GM21360 (cell line): ENCODE data around the gene THRB.

Source experiments
- ATAC-seq: cut with Tn5 transposase; IDR thresholded peaks from one replicate; pipeline ENCODE4 v1.9.1; 2021; ENCODE audit warnings: mild to moderate bottlenecking, moderate library complexity; ENCODE audit not compliant: unreplicated experiment

The THRB gene

GRCh38 chr3:24272875-24273274 is 221.8 kb downstream of the THRB start:
- no peak for ATAC-seq

- no peak for ATAC-seq
Observed at GRCh38 chr3:24272408-24272807, 222.2 kb downstream of the THRB start.

GRCh38 chr3:24271228-24271627 is 223.4 kb downstream of the THRB start:
- ATAC-seq, result no peak

DNA sequence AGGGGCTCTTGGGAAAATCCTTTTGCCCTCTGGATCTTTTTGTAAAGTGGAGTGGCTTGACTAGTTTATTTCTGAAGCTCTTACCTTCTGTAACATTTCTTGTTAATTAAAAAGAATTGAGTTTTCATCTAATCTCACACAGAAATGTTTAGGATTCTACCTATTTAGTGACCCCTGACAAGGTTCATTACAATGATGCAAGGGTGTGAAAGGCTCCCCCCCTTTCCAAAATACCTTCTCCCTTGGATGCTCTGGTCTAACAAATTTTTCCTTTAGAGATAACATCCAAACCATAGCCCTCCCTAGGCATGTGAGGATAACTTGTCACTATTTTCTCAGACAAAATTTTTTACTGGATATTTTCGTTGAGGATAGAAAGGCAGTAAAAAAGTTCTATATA is 223.9 kb downstream of the THRB start:
- ATAC-seq, result no peak

DNA sequence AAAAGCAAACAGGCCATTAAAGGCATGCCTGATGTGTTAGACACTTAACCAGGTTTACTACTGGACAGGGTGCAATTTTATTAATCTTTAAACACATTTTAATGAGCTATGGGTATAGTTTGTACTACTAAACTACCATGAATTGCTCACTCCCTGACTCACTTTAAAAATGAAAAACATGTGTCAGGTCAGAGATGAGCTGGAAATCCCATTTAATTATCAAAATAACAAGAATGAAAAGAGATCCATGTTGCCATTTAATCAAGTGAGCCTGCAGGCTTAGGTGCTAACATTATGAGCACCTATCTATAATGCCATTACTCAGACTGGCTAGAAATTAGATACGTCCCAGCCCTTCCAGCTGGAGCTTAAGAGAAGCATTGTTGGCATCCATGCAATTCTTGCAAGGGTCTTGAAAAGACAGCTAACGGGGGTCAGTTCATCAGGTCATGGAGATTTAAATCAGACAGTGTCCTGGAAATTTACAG is 224.4 kb downstream of the THRB start:
- no peak for ATAC-seq

GRCh38 chr3:24264748-24265158 is 229.9 kb downstream of the THRB start:
- peak; percentile 83 for ATAC-seq

GRCh38 chr3:24264011-24264410 is 230.6 kb downstream of the THRB start:
- ATAC-seq, result no peak

- no peak for ATAC-seq
Observed at GRCh38 chr3:24263069-24263668, 231.5 kb downstream of the THRB start.

- ATAC-seq, result no peak
Observed at GRCh38 chr3:24261521-24261920, 233.1 kb downstream of the THRB start.

GRCh38 chr3:24259901-24260512 is 234.6 kb downstream of the THRB start:
- ATAC-seq, result no peak

DNA sequence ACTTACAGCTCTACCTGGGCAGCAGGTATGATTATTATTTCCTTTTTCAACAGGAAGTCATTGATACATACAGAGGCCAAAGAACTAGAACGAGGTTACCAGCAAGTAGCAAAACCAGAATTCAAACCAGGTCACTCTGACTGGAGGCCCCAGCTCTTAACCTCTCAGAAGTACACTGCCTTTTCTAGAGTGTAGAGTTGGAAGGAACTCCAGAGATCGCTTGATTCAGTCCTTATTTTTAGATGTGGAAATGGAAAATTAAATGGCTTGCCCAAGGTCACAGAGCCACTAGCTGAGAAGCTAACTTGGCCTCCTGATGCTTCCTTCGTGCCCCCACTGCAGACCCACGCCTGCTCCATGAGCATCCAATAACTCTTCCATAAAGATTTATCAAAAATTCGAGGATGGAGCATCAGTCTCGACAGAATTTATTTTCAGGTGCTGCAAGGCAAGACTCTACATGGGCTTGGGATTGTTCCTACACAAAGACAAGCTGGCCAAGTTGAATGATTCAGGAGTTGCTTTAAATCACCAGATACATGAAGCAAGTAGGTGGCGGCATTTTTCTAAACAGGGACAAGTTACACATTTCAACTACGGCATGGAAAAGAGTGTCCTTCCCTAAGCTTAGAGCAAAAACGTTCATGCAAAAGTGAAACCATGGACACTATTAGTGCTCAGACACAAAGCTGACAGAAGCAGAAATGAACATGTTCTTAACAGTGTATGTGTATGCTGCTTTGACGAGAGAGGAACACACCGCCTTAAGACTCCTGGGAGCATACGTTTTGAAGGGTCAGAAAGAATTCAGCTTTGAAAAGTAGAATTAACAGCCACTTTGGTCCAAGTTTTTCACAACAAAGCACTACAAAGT is 235.7 kb downstream of the THRB start:
- ATAC-seq, result no peak

DNA sequence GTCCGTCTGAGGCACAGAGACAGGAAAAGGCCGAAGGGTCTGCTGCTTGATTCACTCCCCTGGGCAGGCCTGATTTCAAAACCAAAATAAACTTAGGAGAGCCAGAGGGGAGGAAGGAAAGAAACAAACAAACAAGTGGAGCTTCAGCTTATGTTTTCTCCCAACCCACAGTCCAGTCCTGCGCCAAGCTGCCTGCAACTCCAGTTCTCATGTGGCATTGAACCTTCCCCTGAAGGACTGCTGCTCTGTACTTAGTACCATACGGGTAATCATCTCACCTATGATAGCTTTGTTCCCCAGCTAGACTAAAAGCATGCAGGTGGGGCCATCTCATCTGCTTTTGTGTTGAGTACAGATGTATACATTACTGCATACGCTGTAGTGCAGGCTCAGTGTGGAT is 236.4 kb downstream of the THRB start:
- ATAC-seq, result no peak

DNA sequence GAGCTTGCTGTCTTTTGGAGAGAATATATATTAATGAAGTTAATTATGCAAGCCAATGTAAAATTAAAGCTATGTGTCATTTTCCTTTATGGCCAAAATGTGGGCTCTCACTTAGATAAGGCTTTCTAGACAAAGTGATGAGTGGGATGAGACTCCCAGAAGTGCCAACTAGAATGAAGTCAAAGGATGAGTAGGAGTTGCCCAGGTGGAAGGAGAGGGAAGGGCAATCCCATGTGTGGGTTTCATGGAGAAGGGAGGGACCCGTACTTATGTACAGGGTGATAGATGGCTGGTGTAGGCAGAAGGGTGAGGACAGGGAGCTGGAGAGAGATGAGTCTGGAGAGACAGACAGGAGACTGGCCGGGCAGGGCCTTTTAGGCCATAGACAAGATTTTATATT is 239.2 kb downstream of the THRB start:
- no peak for ATAC-seq

DNA sequence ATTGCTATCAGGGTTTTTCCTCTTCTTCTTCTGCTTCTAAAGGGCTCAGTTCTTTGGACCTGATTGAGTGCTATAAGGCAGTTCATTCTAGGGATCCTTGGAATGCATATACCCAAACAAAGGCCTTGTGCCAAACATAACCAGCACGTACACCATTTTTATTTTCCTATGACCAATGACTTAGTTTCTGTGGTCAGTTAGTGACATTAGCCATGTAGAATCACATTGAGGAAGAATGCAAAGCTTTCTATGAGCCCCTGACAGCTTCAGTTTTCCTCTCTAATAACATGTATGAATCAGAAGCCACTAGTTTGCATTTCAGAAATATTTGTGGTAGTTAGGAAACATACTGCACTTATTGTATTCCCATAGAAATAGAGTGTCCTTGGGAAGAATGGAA is 240.0 kb downstream of the THRB start:
- ATAC-seq, result no peak

- no peak for ATAC-seq
Observed at GRCh38 chr3:24253336-24253735, 241.3 kb downstream of the THRB start.

GRCh38 chr3:24249523-24249922 is 245.1 kb downstream of the THRB start:
- no peak for ATAC-seq

GRCh38 chr3:24245056-24245455 is 249.6 kb downstream of the THRB start:
- ATAC-seq, result no peak

- ATAC-seq, result no peak
Observed at GRCh38 chr3:24244491-24244890, 250.2 kb downstream of the THRB start.

DNA sequence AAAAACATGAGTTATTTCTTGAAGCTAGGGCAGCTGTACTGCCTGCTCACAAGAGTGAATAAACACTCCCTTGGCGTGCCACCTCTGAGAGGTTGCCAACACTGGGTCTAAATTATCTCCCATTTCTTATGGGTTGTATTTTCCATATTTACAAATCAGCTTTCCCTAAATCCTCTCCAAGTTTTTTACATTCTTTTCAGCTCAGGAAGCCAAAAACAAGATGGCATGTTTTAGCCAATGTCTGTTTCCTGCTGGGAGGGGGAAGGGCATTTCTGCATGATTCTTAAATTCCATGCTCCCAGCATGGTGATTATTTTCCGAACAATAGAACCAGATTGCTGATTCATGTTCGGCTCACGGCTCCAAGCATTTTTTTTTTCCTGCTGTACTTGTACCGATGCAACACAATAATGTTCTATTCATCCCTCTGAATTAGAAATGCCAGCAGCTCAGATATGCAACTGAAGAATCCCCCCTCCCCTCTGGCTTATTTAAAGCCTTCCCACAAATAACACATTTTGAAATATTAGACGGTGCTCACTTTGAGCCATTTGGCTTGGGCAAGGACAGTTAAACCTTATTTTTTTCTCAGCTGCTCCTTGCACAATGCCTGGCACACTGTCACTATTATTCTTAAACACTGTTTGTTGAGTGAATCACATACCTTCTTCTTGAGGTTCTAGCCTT is 252.5 kb downstream of the THRB start:
- no peak for ATAC-seq

DNA sequence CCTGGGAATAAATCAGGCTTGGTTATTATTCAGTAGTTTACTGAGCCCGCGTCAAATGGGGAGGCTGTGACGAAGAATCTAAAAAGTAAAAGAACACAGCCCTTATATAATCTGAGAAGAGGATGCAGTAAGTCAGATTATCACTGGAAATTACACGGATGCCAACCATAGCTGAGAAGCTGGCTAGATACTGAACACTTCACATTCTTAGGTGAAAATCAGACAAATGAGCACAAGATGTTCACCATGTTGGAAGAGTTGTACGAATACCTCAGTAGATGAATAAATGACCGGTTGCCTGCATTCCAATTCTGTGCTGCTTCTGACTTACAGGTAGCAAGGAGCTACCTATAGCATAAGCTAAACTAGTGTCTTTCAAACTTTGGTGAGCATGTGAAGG is 254.3 kb downstream of the THRB start:
- no peak for ATAC-seq

DNA sequence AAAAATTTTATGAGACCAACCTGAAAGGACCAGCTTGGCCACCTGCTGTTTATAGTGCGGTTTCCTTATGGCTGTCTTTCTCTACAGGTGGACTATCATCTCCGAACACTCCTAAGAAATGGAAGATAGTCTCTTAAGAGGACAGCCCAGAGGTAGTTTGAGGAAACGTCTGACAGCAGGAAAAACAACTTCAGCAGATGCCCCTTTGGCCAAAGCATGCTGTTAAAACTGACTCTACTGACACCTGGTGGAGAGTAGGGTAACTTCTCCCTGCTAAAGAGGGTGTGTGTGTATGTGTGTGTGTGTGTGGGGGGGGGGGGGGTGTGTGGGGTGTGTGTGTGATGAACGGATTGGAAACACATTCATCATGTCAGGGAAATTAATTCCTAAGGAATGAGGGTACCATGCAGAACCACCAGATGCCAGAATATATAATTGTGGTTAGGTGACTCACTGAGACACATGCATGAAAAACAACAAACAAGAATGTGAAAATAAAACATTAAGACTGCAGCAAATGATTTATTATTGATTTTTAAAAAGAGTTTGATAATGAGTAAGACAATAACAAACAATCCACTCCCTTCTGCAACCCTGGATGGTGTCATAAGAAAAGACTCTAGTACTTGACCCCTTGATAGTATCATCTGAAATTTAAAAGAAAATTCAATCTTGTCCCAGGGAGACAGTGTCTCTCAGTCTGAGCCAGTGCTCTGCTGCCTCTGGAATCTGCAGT is 256.5 kb downstream of the THRB start:
- peak; percentile 84 for ATAC-seq
